RWPE2 (cell line): ENCODE measurements around the gene BAD.

Experiments used
- ATAC-seq: fragments of 200-7000 bp; cut with Tn5 transposase; 3 replicates; pipeline ENCODE4 v1.9.1; 2021; ENCODE audit warnings: low read depth
- DNase-seq: peaks from one replicate; pipeline ENCODE4 v3.0.0-alpha.2; 2020; ENCODE audit warnings: low spot score
- H3K27ac ChIP-seq: fragments of 450-650 bp; 2 replicates; pipeline ENCODE4 v1.5.1; 2017; ENCODE audit warnings: mild to moderate bottlenecking; ENCODE audit not compliant: poor library complexity, severe bottlenecking
- H3K27me3 ChIP-seq: fragments of 250-450 bp; sonication (Bioruptor Pico); 2 replicates; pipeline ENCODE4 v1.5.1; 2021; ENCODE audit warnings: mild to moderate bottlenecking, moderate library complexity; ENCODE audit not compliant: insufficient read depth, poor library complexity, severe bottlenecking
- H3K36me3 ChIP-seq: fragments of 250-450 bp; sonication (Bioruptor Pico); 2 replicates; pipeline ENCODE4 v1.5.1; 2020; ENCODE audit warnings: low read depth, mild to moderate bottlenecking, moderate library complexity
- H3K4me1 ChIP-seq: fragments of 250-450 bp; sonication (Bioruptor Pico); 2 replicates; pipeline ENCODE4 v1.5.1; 2021; ENCODE audit warnings: mild to moderate bottlenecking, moderate library complexity; ENCODE audit not compliant: insufficient read depth, poor library complexity, severe bottlenecking
- H3K4me3 ChIP-seq: fragments of 250-450 bp; sonication (Bioruptor Pico); 2 replicates; pipeline ENCODE4 v1.5.1; 2021; ENCODE audit warnings: mild to moderate bottlenecking, moderate library complexity; ENCODE audit not compliant: severe bottlenecking
- H3K9me3 ChIP-seq: fragments of 250-450 bp; sonication (Bioruptor Pico); 2 replicates; pipeline ENCODE4 v1.5.1; 2021; ENCODE audit warnings: mild to moderate bottlenecking, moderate library complexity; ENCODE audit not compliant: severe bottlenecking
- TF ChIP-seq, protein P1 (sequence below): fragments of 450-650 bp; IDR thresholded peaks from one replicate; pipeline ENCODE4 v1.5.1; 2017; ENCODE audit warnings: mild to moderate bottlenecking, moderate library complexity; ENCODE audit not compliant: poor library complexity, severe bottlenecking

Gene BAD

DNA sequence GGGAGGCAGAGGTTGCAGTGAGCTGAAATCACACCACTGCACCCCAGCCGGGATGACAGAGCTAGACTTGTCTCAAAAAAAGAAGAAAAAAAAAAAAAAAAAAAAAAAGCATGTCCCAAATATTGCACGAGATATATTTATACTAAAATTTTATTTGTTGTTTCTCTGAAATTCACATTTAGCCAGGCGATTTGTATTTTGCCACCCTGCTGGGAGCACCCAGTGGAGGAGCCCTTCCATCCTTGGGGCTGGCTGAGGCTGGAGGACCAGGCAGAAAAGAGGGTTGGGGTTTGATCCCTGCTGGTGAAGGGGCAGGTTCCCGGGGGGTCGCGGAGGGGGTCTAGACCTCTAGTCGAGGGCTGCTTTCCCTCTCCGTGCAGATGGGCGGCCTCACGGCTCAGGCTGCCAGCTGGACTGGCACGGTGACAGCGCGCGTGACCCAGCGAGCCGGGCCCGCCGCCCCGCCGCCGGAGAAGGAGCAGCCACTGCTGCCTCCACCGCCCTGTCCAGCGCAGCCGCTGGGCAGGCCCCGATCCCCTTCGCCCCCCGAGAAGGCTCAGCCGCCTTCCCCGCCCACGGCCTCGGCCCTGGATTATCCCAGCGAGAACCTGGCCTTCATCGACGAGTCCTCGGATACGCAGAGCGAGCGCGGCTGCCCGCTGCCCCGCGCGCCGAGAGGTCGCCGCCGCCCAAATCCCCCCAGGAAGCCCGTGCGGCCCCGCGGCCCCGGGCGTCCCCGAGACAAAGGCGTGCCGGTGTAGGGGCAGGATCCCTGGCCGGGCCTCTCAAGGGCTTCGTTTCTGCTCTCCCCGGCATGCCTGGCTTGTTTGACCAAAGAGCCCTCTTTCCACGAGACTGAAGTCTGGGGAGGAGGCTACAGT lies 14.7 kb upstream of the BAD start:
- peaks cover 22% of the 10 kb centered on the region for H3K27me3 ChIP-seq
- H3K27ac ChIP-seq: no peak overlapping the region
- no peaks in the 10 kb centered on the region for H3K36me3 ChIP-seq
- no peak overlapping the region for H3K4me3 ChIP-seq
- TF ChIP-seq, protein P1, sequence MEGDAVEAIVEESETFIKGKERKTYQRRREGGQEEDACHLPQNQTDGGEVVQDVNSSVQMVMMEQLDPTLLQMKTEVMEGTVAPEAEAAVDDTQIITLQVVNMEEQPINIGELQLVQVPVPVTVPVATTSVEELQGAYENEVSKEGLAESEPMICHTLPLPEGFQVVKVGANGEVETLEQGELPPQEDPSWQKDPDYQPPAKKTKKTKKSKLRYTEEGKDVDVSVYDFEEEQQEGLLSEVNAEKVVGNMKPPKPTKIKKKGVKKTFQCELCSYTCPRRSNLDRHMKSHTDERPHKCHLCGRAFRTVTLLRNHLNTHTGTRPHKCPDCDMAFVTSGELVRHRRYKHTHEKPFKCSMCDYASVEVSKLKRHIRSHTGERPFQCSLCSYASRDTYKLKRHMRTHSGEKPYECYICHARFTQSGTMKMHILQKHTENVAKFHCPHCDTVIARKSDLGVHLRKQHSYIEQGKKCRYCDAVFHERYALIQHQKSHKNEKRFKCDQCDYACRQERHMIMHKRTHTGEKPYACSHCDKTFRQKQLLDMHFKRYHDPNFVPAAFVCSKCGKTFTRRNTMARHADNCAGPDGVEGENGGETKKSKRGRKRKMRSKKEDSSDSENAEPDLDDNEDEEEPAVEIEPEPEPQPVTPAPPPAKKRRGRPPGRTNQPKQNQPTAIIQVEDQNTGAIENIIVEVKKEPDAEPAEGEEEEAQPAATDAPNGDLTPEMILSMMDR: no peak
- ATAC-seq (no peak), DNase-seq (no peak)
- H3K4me1 ChIP-seq: no peaks in the 10 kb centered on the region
- H3K9me3 ChIP-seq: no peaks in the 10 kb centered on the region

DNA sequence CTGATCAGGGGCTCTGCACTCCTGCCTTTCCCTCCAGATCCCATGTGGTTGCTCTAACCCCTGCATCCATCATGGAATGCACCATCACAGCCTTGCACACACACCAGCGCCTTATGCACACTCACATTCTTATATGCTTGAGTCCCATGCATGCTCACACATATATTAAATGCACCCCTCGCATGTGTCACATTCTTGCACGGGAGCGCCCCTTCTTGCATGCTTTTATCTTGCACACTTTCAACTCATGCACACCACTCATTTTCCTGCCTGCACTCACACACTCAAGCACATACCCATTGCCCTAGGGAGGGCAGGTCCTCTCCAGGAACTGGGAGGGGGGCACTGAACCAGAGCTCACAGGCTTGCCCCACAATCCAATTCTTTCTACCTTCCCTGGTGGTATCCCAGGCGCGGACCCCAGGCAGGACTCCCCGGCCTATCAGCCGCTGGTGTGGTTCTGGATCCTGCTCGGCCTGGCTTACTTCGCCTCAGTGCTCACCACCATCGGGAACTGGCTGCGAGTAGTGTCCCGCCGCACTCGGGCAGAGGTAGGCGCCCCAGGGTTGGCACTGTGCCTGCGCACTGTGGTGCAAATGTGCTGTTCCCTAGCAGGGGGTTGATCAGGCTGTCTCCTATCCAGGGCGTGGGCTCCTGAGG lies 13.4 kb upstream of the BAD start:
- Histone ChIP-seq H3K36me3 (no peaks in the 10 kb centered on the region), H3K27me3 (peaks cover 32% of the 10 kb centered on the region), H3K4me3 (no peak overlapping the region), H3K27ac (no peak overlapping the region), H3K4me1 (no peaks in the 10 kb centered on the region), H3K9me3 (no peaks in the 10 kb centered on the region)
- DNase-seq: no peak
- TF ChIP-seq, protein P1: no peak
- ATAC-seq: no peak

DNA sequence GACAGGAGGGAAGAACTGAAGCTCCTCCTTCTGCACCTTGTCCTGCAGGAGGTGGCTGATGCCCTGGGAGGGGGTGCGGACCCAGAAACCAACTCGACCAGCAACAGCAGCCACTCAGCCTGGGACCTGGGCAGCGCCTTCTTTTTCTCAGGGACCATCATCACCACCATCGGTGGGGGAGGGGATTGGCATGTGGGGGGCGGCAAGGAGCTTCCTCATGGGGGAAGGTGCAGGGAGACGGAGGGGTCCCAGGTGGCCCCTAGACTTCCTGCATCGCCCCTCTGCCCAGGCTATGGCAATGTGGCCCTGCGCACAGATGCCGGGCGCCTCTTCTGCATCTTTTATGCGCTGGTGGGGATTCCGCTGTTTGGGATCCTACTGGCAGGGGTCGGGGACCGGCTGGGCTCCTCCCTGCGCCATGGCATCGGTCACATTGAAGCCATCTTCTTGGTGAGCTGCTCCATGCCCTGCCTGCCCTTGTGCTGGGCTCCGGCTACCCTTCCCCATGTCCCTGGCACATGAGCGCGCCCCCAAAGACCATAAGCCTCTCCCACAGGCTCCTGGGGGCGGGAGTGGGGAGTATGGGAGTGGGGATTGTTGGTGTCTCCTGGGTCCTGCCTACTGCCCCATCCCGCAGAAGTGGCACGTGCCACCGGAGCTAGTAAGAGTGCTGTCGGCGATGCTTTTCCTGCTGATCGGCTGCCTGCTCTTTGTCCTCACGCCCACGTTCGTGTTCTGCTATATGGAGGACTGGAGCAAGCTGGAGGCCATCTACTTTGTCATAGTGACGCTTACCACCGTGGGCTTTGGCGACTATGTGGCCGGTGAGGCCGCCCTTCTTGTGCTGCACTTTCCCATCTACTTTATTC lies 12.6 kb upstream of the BAD start:
- Histone ChIP-seq H3K27ac (no peak overlapping the region), H3K4me3 (no peak overlapping the region), H3K4me1 (no peaks in the 10 kb centered on the region), H3K36me3 (no peaks in the 10 kb centered on the region), H3K9me3 (no peaks in the 10 kb centered on the region), H3K27me3 (peaks cover 39% of the 10 kb centered on the region)
- TF ChIP-seq, protein P1: no peak
- ATAC-seq (no peak), DNase-seq (no peak)

DNA sequence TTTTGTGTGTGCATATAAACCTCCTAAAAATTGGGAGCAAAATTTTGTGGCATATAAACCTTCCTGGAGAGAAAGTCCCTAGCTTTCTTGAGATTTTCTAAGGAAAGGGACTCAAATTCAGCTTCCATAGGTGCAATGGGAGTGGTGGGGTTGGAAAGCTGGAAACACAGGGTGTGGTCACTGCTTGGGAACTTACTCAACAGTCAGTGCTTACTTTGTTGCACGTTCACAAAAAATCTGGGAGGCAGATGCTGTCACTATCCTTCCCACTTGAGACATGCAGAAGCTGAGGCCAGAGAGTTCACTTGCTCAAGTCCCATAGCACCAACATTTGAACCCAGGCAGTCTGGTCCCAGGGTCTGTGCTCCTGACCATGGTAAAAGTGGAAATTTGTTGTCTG lies 11.8 kb upstream of the BAD start:
- no peak overlapping the region for H3K27ac ChIP-seq
- no peak for DNase-seq
- H3K27me3 ChIP-seq: peaks cover 45% of the 10 kb centered on the region
- ATAC-seq: no peak
- H3K9me3 ChIP-seq: no peaks in the 10 kb centered on the region
- no peak overlapping the region for H3K4me3 ChIP-seq
- no peaks in the 10 kb centered on the region for H3K4me1 ChIP-seq
- TF ChIP-seq, protein P1: no peak
- H3K36me3 ChIP-seq: no peaks in the 10 kb centered on the region
